PFSK-1 (cell line): Measurements from ENCODE around the gene ANKHD1.

Experiments
- POLR2AphosphoS5 ChIP-seq: IDR thresholded peaks from 2 replicates; pipeline ENCODE4 v1.6.1; 2012; ENCODE audit warnings: low read depth, mild to moderate bottlenecking, control low read depth, low read length, moderate library complexity
- TAF1 ChIP-seq: IDR thresholded peaks from 2 replicates; pipeline ENCODE4 v1.6.1; 2012; ENCODE audit warnings: low read length, control low read depth, borderline replicate concordance; ENCODE audit not compliant: insufficient read depth
- TF ChIP-seq, protein P1 (sequence below), 2 experiments: IDR thresholded peaks; 2 replicates each; pipeline versions ENCODE4 v1.6.1 to v1.8.0; 2011 to 2012; ENCODE audit warnings: low read depth in 2 of 2, low read length in 2 of 2, control low read depth in 1 of 2, inconsistent platforms in 1 of 2, mild to moderate bottlenecking in 1 of 2, moderate library complexity in 1 of 2; ENCODE audit not compliant: insufficient read depth in 1 of 2

GRCh38 chr5:140424135-140424534 lies 22.5 kb downstream of the ANKHD1 start:
- TF ChIP-seq POLR2AphosphoS5 (no peak), TAF1 (no peak)
- TF ChIP-seq, protein P1, sequence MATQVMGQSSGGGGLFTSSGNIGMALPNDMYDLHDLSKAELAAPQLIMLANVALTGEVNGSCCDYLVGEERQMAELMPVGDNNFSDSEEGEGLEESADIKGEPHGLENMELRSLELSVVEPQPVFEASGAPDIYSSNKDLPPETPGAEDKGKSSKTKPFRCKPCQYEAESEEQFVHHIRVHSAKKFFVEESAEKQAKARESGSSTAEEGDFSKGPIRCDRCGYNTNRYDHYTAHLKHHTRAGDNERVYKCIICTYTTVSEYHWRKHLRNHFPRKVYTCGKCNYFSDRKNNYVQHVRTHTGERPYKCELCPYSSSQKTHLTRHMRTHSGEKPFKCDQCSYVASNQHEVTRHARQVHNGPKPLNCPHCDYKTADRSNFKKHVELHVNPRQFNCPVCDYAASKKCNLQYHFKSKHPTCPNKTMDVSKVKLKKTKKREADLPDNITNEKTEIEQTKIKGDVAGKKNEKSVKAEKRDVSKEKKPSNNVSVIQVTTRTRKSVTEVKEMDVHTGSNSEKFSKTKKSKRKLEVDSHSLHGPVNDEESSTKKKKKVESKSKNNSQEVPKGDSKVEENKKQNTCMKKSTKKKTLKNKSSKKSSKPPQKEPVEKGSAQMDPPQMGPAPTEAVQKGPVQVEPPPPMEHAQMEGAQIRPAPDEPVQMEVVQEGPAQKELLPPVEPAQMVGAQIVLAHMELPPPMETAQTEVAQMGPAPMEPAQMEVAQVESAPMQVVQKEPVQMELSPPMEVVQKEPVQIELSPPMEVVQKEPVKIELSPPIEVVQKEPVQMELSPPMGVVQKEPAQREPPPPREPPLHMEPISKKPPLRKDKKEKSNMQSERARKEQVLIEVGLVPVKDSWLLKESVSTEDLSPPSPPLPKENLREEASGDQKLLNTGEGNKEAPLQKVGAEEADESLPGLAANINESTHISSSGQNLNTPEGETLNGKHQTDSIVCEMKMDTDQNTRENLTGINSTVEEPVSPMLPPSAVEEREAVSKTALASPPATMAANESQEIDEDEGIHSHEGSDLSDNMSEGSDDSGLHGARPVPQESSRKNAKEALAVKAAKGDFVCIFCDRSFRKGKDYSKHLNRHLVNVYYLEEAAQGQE (IDR thresholded peaks at IDR 0.05; ENCODE audit: insufficient read depth in 1 of 2, low read depth in 2 of 2, low read length in 2 of 2), result no peak
